Measurements from ENCODE around the gene SERPINA4.

The SERPINA4 gene

DNA sequence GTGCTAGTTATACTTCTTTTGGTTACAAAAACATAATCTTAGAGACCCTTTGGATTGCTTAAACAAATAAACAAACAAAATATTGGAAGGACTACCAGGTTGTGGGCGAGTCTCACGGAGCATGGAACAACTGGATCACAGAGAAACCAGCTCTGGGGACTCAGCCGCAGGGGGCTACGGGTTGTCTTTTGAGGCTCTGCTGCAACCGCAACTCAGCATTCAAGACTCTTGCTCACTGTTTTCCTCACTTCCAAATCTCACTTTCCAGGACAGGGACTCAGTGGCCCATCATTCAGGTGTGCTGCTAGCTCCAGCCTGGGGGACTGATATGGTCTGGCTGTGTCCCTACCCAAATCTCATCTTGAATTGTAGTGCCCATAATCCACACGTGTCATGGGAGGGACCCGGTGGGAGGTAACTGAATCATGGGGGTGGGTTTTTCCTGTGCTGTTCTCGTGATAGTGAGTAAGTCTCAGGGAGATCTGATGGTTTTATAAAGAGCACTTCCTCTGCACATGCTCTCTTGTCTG, 14.0 kb upstream of the SERPINA4 start:
- TF ChIP-seq SIN3A (IDR thresholded peaks at IDR 0.05; ENCODE audit: borderline replicate concordance, insufficient read depth, low read length): no peak
- no peak for TF ChIP-seq POLR2AphosphoS5 (IDR thresholded peaks at IDR 0.05; ENCODE audit: low read depth, low read length)
- TF ChIP-seq FOXP2 (optimal IDR thresholded peaks at IDR 0.05; ENCODE audit: borderline replicate concordance, extremely low read depth, extremely low read length, insufficient read depth): no peak
- no peak for TF ChIP-seq TAF1 (IDR thresholded peaks at IDR 0.05; ENCODE audit: borderline replicate concordance, insufficient read depth, low read length)
- TF ChIP-seq, protein P1, sequence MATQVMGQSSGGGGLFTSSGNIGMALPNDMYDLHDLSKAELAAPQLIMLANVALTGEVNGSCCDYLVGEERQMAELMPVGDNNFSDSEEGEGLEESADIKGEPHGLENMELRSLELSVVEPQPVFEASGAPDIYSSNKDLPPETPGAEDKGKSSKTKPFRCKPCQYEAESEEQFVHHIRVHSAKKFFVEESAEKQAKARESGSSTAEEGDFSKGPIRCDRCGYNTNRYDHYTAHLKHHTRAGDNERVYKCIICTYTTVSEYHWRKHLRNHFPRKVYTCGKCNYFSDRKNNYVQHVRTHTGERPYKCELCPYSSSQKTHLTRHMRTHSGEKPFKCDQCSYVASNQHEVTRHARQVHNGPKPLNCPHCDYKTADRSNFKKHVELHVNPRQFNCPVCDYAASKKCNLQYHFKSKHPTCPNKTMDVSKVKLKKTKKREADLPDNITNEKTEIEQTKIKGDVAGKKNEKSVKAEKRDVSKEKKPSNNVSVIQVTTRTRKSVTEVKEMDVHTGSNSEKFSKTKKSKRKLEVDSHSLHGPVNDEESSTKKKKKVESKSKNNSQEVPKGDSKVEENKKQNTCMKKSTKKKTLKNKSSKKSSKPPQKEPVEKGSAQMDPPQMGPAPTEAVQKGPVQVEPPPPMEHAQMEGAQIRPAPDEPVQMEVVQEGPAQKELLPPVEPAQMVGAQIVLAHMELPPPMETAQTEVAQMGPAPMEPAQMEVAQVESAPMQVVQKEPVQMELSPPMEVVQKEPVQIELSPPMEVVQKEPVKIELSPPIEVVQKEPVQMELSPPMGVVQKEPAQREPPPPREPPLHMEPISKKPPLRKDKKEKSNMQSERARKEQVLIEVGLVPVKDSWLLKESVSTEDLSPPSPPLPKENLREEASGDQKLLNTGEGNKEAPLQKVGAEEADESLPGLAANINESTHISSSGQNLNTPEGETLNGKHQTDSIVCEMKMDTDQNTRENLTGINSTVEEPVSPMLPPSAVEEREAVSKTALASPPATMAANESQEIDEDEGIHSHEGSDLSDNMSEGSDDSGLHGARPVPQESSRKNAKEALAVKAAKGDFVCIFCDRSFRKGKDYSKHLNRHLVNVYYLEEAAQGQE (IDR thresholded peaks at IDR 0.05; ENCODE audit: insufficient read depth in 1 of 2, low read depth in 2 of 2, low read length in 2 of 2): no peak

DNA sequence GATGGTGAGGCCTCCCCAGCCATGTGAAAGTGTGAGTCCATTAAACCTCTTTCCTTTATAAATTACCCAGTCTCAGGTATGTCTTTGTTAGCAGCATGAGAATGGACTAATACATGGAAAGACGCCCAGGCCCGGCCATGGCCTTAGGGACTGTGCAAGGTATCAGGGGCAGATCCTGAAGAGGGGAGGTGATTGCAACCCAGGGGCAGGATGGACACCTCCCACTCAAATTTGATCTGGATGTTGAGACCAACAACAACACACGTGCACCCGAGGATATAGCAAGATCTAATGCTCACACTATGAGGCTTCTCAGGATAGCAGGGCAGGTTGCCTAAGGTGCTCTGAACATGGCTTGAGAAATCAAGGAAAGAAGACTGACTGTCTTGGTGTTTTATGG, 13.5 kb upstream of the SERPINA4 start:
- TF ChIP-seq TAF1 (IDR thresholded peaks at IDR 0.05; ENCODE audit: borderline replicate concordance, insufficient read depth, low read length): no peak

DNA sequence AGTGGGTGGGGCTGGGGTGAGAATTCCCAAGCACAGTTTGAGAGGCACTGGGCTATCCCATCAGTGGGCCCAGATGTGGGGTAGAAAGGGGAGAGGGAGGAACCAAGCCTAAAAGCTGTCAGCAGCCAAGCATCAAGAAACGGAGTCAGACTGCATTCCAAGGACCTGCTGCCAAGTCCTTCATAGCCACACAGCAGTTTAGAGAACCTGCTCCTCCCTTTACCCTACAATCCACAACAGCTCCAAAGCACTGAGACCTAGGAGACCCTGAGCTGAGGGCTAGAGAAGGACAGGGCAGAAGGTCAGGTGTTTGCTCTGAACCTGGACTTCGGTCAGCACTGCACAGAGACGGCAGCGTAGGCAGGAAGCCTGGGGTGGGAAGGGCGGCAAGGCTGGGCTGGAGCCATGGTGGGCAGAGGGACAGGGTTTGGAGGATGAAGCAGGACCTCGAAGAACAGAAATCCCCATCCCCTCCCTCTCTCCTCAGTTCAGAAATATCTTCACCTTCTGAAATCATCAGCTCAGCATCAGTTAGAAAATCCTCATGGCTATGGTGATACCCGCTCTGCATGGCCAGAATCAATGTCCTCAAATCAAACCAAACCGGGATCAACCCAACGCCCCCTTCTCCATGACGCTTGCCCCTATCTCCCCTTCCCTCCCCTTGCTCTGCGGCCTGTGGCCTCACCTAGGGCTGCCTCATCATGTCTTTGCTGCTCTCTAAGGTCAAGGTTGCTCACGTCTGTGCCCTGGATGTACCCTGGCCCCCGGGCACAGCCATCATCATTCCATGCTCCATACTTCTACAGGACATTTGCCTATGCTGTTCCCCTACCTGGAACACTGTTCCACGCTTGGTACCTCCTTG, 12.9 kb upstream of the SERPINA4 start:
- TF ChIP-seq TAF1 (IDR thresholded peaks at IDR 0.05; ENCODE audit: borderline replicate concordance, insufficient read depth, low read length) (no peak), SIN3A (IDR thresholded peaks at IDR 0.05; ENCODE audit: borderline replicate concordance, insufficient read depth, low read length) (no peak), FOXP2 (optimal IDR thresholded peaks at IDR 0.05; ENCODE audit: borderline replicate concordance, extremely low read depth, extremely low read length, insufficient read depth) (no peak), POLR2AphosphoS5 (IDR thresholded peaks at IDR 0.05; ENCODE audit: low read depth, low read length) (no peak)
- TF ChIP-seq, protein P1 (IDR thresholded peaks at IDR 0.05; ENCODE audit: insufficient read depth in 1 of 2, low read depth in 2 of 2, low read length in 2 of 2): no peak

DNA sequence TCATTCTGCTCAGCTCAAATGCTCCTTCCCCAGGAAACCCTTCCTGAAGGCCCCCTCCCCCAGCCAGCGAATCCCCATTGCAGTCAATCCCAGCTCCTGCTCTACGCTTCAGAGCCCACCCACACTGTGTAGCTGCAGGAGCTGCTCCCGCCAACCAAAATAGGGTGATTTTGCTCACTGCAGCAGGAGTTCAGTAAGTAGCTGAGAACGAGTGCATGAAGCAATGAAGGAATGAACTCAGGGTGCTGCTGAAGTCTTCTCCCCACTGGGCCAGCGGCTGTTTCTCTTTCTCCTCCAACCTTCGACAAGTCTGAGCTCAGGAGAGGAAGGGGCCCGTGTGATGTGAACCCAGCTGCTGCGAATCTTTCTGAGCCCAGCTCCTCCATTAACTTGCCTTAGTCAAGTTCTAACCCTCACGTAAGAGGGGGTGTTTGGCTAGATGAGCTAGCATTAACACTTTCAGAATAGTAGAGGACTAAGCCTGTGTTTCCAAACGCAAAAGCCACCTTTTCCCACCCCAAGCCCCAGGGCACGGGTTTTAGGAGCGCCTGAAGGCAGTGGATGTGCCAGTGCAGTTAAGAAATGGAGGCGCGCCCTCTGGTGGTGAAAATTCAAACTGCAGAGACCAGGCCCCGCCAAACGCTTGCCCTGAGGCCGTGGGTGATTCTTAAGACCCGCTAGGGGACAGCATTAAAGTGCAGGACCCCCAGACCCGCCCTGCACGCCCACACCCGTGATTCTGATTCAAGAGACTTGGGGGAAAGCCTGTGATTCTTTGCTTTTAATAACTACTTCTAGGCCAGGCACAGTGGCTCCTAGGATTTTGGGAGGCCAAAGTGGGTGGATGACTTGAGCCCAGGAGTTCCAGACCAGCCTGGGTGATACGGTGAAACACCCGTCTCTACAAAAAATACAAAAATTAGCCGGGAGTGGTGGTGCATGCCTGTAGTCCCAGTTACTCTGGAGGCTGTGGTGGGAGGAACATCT, 11.9 kb upstream of the SERPINA4 start:
- no peak for TF ChIP-seq TAF1 (IDR thresholded peaks at IDR 0.05; ENCODE audit: borderline replicate concordance, insufficient read depth, low read length)
- no peak for TF ChIP-seq POLR2AphosphoS5 (IDR thresholded peaks at IDR 0.05; ENCODE audit: low read depth, low read length)
- TF ChIP-seq SIN3A (IDR thresholded peaks at IDR 0.05; ENCODE audit: borderline replicate concordance, insufficient read depth, low read length): no peak
- TF ChIP-seq, protein P1 (IDR thresholded peaks at IDR 0.05; ENCODE audit: insufficient read depth in 1 of 2, low read depth in 2 of 2, low read length in 2 of 2): no peak
- no peak for TF ChIP-seq FOXP2 (optimal IDR thresholded peaks at IDR 0.05; ENCODE audit: borderline replicate concordance, extremely low read depth, extremely low read length, insufficient read depth)

DNA sequence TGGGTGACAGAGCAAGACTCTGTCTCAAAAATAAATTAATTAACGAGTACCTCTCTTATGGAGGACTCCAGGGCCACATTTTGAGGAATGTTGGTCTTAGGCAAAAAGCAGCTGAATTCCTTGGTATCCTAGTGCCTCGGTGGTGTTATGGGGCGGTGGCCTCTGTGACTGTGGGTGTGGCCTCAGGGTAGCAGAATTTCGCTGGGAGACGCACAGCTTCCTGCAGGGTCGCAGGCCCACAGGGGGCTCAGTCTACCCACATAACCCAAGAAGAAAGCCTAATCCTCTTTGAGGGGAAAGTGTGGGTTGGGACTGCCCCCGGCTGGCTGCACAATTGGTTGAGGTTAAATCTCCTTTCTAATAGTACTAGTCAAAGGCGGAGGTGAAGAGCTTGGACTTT, 11.2 kb upstream of the SERPINA4 start:
- TF ChIP-seq POLR2AphosphoS5 (IDR thresholded peaks at IDR 0.05; ENCODE audit: low read depth, low read length): no peak
- TF ChIP-seq, protein P1 (IDR thresholded peaks at IDR 0.05; ENCODE audit: insufficient read depth in 1 of 2, low read depth in 2 of 2, low read length in 2 of 2): no peak
- no peak for TF ChIP-seq FOXP2 (optimal IDR thresholded peaks at IDR 0.05; ENCODE audit: borderline replicate concordance, extremely low read depth, extremely low read length, insufficient read depth)
- TF ChIP-seq TAF1 (IDR thresholded peaks at IDR 0.05; ENCODE audit: borderline replicate concordance, insufficient read depth, low read length): no peak
- TF ChIP-seq SIN3A (IDR thresholded peaks at IDR 0.05; ENCODE audit: borderline replicate concordance, insufficient read depth, low read length): no peak

Measured in PFSK-1 (cell line).